Measurements from ENCODE around the gene WFDC6. TPM values are rescaled to one million over a fixed set of nuclear protein-coding genes. Genes with fewer than 3 reads are reported as not detected.
"Not testable (repeated sequence)": the region's sequence is repeated elsewhere in the genome, so short reads cannot be mapped to it uniquely, and the experiment has no call there.

The WFDC6 gene
- total RNA-seq (2022) (not detected in 2 replicates), Bru-seq, nascent RNA (not detected), BruChase-seq, experiment 1, labeled RNA remaining after a 2-hour chase (not detected), BruChase-seq, experiment 2, labeled RNA remaining after a 6-hour chase (not detected)
- long read RNA-seq: 0 reads

- H3K36me3 ChIP-seq (ENCODE audit: control insufficient read depth, insufficient read depth, low read length): no peaks in the 10 kb centered on the region
- Mint-ChIP-seq H3K36me3 (ENCODE audit: insufficient read depth, unreplicated experiment) (no peaks in the 10 kb centered on the region), H3K4me1 (ENCODE audit: low read depth, unreplicated experiment) (no peaks in the 10 kb centered on the region), H3K27me3 (ENCODE audit: insufficient read depth, unreplicated experiment) (peaks cover 25% of the 10 kb centered on the region), H3K27ac (ENCODE audit: unreplicated experiment) (no peak within 1 kb of the TSS), H3K4me3 (ENCODE audit: unreplicated experiment) (no peak within 1 kb of the TSS), H3K9me3 (ENCODE audit: unreplicated experiment) (no peaks in the 10 kb centered on the region)
- POLR2A ChIA-PET: no interaction called here
- TF ChIP-seq, protein P1, sequence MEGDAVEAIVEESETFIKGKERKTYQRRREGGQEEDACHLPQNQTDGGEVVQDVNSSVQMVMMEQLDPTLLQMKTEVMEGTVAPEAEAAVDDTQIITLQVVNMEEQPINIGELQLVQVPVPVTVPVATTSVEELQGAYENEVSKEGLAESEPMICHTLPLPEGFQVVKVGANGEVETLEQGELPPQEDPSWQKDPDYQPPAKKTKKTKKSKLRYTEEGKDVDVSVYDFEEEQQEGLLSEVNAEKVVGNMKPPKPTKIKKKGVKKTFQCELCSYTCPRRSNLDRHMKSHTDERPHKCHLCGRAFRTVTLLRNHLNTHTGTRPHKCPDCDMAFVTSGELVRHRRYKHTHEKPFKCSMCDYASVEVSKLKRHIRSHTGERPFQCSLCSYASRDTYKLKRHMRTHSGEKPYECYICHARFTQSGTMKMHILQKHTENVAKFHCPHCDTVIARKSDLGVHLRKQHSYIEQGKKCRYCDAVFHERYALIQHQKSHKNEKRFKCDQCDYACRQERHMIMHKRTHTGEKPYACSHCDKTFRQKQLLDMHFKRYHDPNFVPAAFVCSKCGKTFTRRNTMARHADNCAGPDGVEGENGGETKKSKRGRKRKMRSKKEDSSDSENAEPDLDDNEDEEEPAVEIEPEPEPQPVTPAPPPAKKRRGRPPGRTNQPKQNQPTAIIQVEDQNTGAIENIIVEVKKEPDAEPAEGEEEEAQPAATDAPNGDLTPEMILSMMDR (IDR thresholded peaks at IDR 0.05; ENCODE audit: insufficient read depth in 1 of 2, low read depth in 1 of 2, low read length in 1 of 2, severe bottlenecking in 1 of 2, unreplicated experiment in 1 of 2): no peak
- DNase-seq: no peak
- H3K27me3 ChIP-seq (replicated peaks; ENCODE audit: control insufficient read depth, insufficient read depth, low read length): peaks cover 6% of the 10 kb centered on the region
- CTCF ChIA-PET: interaction anchor here (3.1 kb wide), 1 partner anchor 232 kb away, joined by 19 read pairs; no protein-coding TSS in a partner anchor
- intact Hi-C loops (cut with micrococcal nuclease; ENCODE audit: unreplicated experiment): no loop called here
- H3K9me3 ChIP-seq: no peaks in the 10 kb centered on the region
- no peak within 1 kb of the TSS for H3K4me3 ChIP-seq (ENCODE audit: low read depth, low read length)
- no TSS peak for BruUV-seq (replicated peaks)
- no peaks in the 10 kb centered on the region for H3K4me1 ChIP-seq
Observed at GRCh38 chr20:45539382-45539781, at the start of gene WFDC6. Gene WFDC6 (minus strand): TSS chr20:45539482. CDS start chr20:45539407, 75 bp downstream.

GRCh38 chr20:45588800-45589199 is 49.5 kb upstream of the WFDC6 start:
- intact Hi-C loops (cut with micrococcal nuclease; ENCODE audit: unreplicated experiment): no loop called here
- H3K27ac Mint-ChIP-seq (ENCODE audit: unreplicated experiment): no peak overlapping the region

DNA sequence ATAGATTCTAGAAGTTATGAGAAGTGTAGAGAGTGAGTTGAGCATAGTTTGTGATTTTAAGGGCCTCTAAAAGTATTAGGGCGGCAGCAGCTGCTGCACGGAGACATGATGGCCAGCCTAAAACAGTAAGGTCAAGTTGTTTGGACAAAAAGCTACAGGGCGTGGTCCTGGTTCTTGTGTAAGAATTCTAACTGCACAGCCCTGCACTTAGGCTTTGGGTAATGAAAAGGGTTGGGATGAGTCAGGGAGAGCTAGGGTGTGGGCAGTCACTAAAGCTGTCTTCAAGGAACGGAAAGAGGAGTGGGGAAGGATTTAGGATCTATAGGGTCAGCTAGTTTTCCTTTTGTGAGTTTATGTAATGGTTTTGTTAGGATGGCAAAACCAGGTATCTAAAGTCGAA is 46.7 kb upstream of the WFDC6 start:
- H3K9me3 Mint-ChIP-seq (ENCODE audit: unreplicated experiment); BruUV-seq (replicated peaks); H3K36me3 Mint-ChIP-seq (ENCODE audit: insufficient read depth, unreplicated experiment); H3K4me1 ChIP-seq; H3K4me1 Mint-ChIP-seq (ENCODE audit: low read depth, unreplicated experiment); H3K4me3 Mint-ChIP-seq (ENCODE audit: unreplicated experiment); H3K4me3 ChIP-seq (ENCODE audit: low read depth, low read length); H3K36me3 ChIP-seq (ENCODE audit: control insufficient read depth, insufficient read depth, low read length); H3K27me3 Mint-ChIP-seq (ENCODE audit: insufficient read depth, unreplicated experiment); H3K27ac Mint-ChIP-seq (ENCODE audit: unreplicated experiment); DNase-seq; H3K9me3 ChIP-seq; intact Hi-C loops (cut with micrococcal nuclease; ENCODE audit: unreplicated experiment); H3K27me3 ChIP-seq (replicated peaks; ENCODE audit: control insufficient read depth, insufficient read depth, low read length): not testable (repeated sequence)
- POLR2A ChIA-PET: interaction anchor here (0.6 kb wide), 1 partner anchor 163 kb away, joined by 3 read pairs; no protein-coding TSS in a partner anchor
- CTCF ChIA-PET: interaction anchor here (3.8 kb wide), 1 partner anchor 185 kb away, joined by 16 read pairs; no protein-coding TSS in a partner anchor

More at GRCh38 chr20:45588800-45589199, 49.5 kb upstream of the WFDC6 start:
- CTCF ChIA-PET: interaction anchor here (0.7 to 1.6 kb wide), 4 partner anchors 41 to 229 kb away, joined by 3 to 14 read pairs (median 4); partner anchors contain the start of gene WFDC10A
- peaks cover 7% of the 10 kb centered on the region for H3K4me1 ChIP-seq
- no peaks in the 10 kb centered on the region for H3K36me3 Mint-ChIP-seq (ENCODE audit: insufficient read depth, unreplicated experiment)
- no TSS peak for BruUV-seq (replicated peaks)
- no peak overlapping the region for H3K4me3 Mint-ChIP-seq (ENCODE audit: unreplicated experiment)
- H3K36me3 ChIP-seq (ENCODE audit: control insufficient read depth, insufficient read depth, low read length): no peaks in the 10 kb centered on the region
- no peaks in the 10 kb centered on the region for H3K27me3 Mint-ChIP-seq (ENCODE audit: insufficient read depth, unreplicated experiment)
- peaks cover 7% of the 10 kb centered on the region for H3K9me3 ChIP-seq
- no peak overlapping the region for H3K4me3 ChIP-seq (ENCODE audit: low read depth, low read length)
- no peaks in the 10 kb centered on the region for H3K27me3 ChIP-seq (replicated peaks; ENCODE audit: control insufficient read depth, insufficient read depth, low read length)
- peaks cover 7% of the 10 kb centered on the region for H3K9me3 Mint-ChIP-seq (ENCODE audit: unreplicated experiment)
- H3K4me1 Mint-ChIP-seq (ENCODE audit: low read depth, unreplicated experiment): peaks cover 6% of the 10 kb centered on the region
- DNase-seq: no peak
- TF ChIP-seq, protein P1 (IDR thresholded peaks at IDR 0.05; ENCODE audit: insufficient read depth in 1 of 2, low read depth in 1 of 2, low read length in 1 of 2, severe bottlenecking in 1 of 2, unreplicated experiment in 1 of 2): no peak
- POLR2A ChIA-PET: no interaction called here

DNA sequence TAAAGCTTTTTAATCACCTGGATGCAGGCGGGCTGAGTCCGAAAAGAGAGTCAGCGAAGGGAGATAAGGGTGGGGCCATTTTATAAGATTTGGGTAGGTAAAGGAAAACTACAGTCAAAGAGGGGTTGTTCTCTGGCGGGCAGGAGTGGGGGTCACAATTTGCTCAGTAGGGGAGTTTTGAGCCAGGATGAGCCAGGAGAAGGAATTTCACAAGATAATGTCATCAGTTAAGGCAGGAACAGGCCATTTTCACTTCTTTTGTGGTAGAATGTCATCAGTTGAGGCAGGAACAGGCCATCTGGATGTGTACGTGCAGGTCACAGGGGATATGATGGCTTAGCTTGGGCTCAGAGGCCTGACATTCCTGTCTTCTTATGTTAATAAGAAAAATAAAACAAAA is 45.0 kb upstream of the WFDC6 start:
- CTCF ChIA-PET: interaction anchor here (0.6 kb wide), 1 partner anchor 215 kb away, joined by 4 read pairs; no protein-coding TSS in a partner anchor
- DNase-seq; H3K4me3 ChIP-seq (ENCODE audit: low read depth, low read length); H3K9me3 ChIP-seq; H3K36me3 Mint-ChIP-seq (ENCODE audit: insufficient read depth, unreplicated experiment); H3K36me3 ChIP-seq (ENCODE audit: control insufficient read depth, insufficient read depth, low read length); H3K4me1 ChIP-seq; POLR2A ChIA-PET; H3K27me3 ChIP-seq (replicated peaks; ENCODE audit: control insufficient read depth, insufficient read depth, low read length); H3K4me1 Mint-ChIP-seq (ENCODE audit: low read depth, unreplicated experiment); intact Hi-C loops (cut with micrococcal nuclease; ENCODE audit: unreplicated experiment); H3K27ac Mint-ChIP-seq (ENCODE audit: unreplicated experiment); H3K4me3 Mint-ChIP-seq (ENCODE audit: unreplicated experiment); H3K9me3 Mint-ChIP-seq (ENCODE audit: unreplicated experiment); H3K27me3 Mint-ChIP-seq (ENCODE audit: insufficient read depth, unreplicated experiment); BruUV-seq (replicated peaks): not testable (repeated sequence)

Data from Caco-2 (cell line).